ENCODE measurements around the gene HHAT. TPM values are rescaled to one million over a fixed set of nuclear protein-coding genes. Genes with fewer than 3 reads are reported as not detected.

The HHAT gene
- total RNA-seq, 1 donor from 2014 or later: 11.4 TPM

DNA sequence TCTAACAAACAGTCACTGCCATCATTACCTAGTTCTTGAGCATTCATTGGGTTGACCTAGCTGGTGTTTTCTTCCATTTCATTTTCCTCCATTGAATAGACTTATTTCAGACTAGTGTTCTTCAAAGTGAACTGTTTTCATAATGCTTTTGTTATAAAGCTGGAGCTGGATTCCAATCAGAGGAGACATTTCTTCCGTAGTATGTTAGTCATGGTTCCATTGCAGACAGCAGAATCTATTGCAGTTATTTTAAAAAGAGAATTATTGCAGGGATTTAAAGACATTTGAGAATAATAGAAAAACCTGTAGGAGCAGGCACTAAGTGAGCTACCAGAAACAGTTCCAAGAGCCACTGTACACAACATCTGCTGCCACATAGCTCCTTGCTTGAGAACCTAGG, 50.0 kb downstream of the HHAT start:
- Mint-ChIP-seq H3K4me3 (ENCODE audit: unreplicated experiment) (no peak overlapping the region), H3K9me3 (ENCODE audit: unreplicated experiment) (no peaks in the 10 kb centered on the region), H3K4me1 (ENCODE audit: low read depth, unreplicated experiment) (peaks cover 31% of the 10 kb centered on the region), H3K27ac (ENCODE audit: unreplicated experiment) (peak overlapping the region; percentile 38), H3K36me3 (ENCODE audit: low read depth, unreplicated experiment) (no peaks in the 10 kb centered on the region), H3K27me3 (ENCODE audit: low read depth, unreplicated experiment) (no peaks in the 10 kb centered on the region)
- Histone ChIP-seq H3K36me3 (ENCODE audit: insufficient read depth, low read length) (no peaks in the 10 kb centered on the region), H3K27me3 (ENCODE audit: insufficient read depth, low read length) (no peaks in the 10 kb centered on the region), H3K9ac (ENCODE audit: low read length) (no peak overlapping the region), H3K4me2 (ENCODE audit: low read length) (peak overlapping the region; percentile 20), H3K9me3 (ENCODE audit: insufficient read depth, low read depth, low read length) (no peaks in the 10 kb centered on the region), H3K4me1 (ENCODE audit: insufficient read depth, low read length) (peaks cover 36% of the 10 kb centered on the region), H2AFZ (ENCODE audit: low read depth, low read length) (peak overlapping the region; percentile 6), H3K4me3 (ENCODE audit: insufficient read depth, low read depth, low read length) (no peak overlapping the region), H3K79me2 (ENCODE audit: insufficient read depth, low read length) (no peaks in the 10 kb centered on the region), H3K27ac (ENCODE audit: low read depth, low read length) (peak overlapping the region; percentile 88), H4K20me1 (ENCODE audit: insufficient read depth, low read length) (no peaks in the 10 kb centered on the region)
- FAIRE-seq (peak; percentile 29), DNase-seq (ENCODE audit: low read depth) (peak; percentile 57)
- TF ChIP-seq, protein P1, sequence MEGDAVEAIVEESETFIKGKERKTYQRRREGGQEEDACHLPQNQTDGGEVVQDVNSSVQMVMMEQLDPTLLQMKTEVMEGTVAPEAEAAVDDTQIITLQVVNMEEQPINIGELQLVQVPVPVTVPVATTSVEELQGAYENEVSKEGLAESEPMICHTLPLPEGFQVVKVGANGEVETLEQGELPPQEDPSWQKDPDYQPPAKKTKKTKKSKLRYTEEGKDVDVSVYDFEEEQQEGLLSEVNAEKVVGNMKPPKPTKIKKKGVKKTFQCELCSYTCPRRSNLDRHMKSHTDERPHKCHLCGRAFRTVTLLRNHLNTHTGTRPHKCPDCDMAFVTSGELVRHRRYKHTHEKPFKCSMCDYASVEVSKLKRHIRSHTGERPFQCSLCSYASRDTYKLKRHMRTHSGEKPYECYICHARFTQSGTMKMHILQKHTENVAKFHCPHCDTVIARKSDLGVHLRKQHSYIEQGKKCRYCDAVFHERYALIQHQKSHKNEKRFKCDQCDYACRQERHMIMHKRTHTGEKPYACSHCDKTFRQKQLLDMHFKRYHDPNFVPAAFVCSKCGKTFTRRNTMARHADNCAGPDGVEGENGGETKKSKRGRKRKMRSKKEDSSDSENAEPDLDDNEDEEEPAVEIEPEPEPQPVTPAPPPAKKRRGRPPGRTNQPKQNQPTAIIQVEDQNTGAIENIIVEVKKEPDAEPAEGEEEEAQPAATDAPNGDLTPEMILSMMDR (IDR thresholded peaks at IDR 0.05; ENCODE audit: insufficient read depth, low read depth, low read length): no peak
- no peak for TF ChIP-seq EZH2 (IDR thresholded peaks at IDR 0.05; ENCODE audit: insufficient read depth, low read length)

DNA sequence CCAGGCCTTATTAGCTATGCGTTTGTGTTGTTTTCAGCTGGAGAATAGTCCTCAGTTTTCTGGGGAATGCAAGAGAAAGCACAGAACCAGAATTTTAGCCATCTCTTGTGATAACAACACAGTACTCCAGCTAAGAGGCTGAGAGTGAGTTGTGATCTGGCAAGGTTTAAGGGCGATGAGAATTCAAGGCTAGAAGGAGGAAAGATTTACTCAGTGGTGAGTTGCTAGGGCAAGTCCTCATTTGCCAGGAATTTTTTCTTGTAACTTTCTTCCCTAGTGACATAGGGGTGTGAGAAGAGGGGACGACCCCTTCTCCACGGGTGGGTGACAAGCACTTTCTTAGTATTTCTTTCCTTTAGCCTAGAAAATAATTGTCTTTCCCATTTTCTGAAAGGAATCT, 53.2 kb downstream of the HHAT start:
- Mint-ChIP-seq H3K9me3 (ENCODE audit: unreplicated experiment) (no peaks in the 10 kb centered on the region), H3K36me3 (ENCODE audit: low read depth, unreplicated experiment) (no peaks in the 10 kb centered on the region), H3K4me1 (ENCODE audit: low read depth, unreplicated experiment) (peaks cover 38% of the 10 kb centered on the region), H3K4me3 (ENCODE audit: unreplicated experiment) (no peak overlapping the region), H3K27me3 (ENCODE audit: low read depth, unreplicated experiment) (no peaks in the 10 kb centered on the region), H3K27ac (ENCODE audit: unreplicated experiment) (no peak overlapping the region)
- no peaks in the 10 kb centered on the region for H3K9me3 ChIP-seq (ENCODE audit: insufficient read depth, low read depth, low read length)
- no peak overlapping the region for H2AFZ ChIP-seq (ENCODE audit: low read depth, low read length)
- H3K4me3 ChIP-seq (ENCODE audit: insufficient read depth, low read depth, low read length): no peak overlapping the region
- no peak overlapping the region for H3K4me2 ChIP-seq (ENCODE audit: low read length)
- FAIRE-seq: no peak
- DNase-seq (ENCODE audit: low read depth): no peak
- no peak for TF ChIP-seq EZH2 (IDR thresholded peaks at IDR 0.05; ENCODE audit: insufficient read depth, low read length)
- TF ChIP-seq, protein P1 (IDR thresholded peaks at IDR 0.05; ENCODE audit: insufficient read depth, low read depth, low read length): no peak
- H3K27ac ChIP-seq (ENCODE audit: low read depth, low read length): no peak overlapping the region
- no peaks in the 10 kb centered on the region for H3K79me2 ChIP-seq (ENCODE audit: insufficient read depth, low read length)
- H4K20me1 ChIP-seq (ENCODE audit: insufficient read depth, low read length): no peaks in the 10 kb centered on the region
- H3K27me3 ChIP-seq (ENCODE audit: insufficient read depth, low read length): no peaks in the 10 kb centered on the region
- no peak overlapping the region for H3K9ac ChIP-seq (ENCODE audit: low read length)
- peaks cover 40% of the 10 kb centered on the region for H3K4me1 ChIP-seq (ENCODE audit: insufficient read depth, low read length)
- H3K36me3 ChIP-seq (ENCODE audit: insufficient read depth, low read length): no peaks in the 10 kb centered on the region

DNA sequence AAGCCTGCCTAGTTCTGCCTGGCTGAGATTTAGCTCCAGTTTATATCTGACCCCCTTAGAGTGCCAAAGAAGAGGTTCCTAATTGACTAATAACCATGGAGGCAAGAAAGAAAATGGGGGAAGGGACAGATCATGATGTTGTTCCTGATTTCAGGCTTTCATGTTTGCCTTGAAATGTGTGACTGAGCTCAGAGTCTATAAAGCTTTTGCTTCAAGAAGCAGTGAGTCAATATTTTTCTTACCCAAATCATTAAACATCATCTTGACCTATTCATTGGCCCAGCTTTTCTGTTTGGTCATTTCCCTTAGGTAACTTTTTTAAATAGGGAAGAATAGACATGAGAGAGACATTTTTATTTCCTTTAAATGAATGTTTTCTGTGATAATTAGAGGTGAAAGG, 55.9 kb downstream of the HHAT start:
- H3K27ac Mint-ChIP-seq (ENCODE audit: unreplicated experiment): no peak overlapping the region
- H4K20me1 ChIP-seq (ENCODE audit: insufficient read depth, low read length): no peaks in the 10 kb centered on the region
- H3K4me3 ChIP-seq (ENCODE audit: insufficient read depth, low read depth, low read length): no peak overlapping the region
- H3K4me2 ChIP-seq (ENCODE audit: low read length): peak overlapping the region; percentile 50
- no peak overlapping the region for H3K9ac ChIP-seq (ENCODE audit: low read length)
- H3K27me3 Mint-ChIP-seq (ENCODE audit: low read depth, unreplicated experiment): no peaks in the 10 kb centered on the region
- no peaks in the 10 kb centered on the region for H3K36me3 ChIP-seq (ENCODE audit: insufficient read depth, low read length)
- H3K4me3 Mint-ChIP-seq (ENCODE audit: unreplicated experiment): no peak overlapping the region
- peaks cover 16% of the 10 kb centered on the region for H3K4me1 ChIP-seq (ENCODE audit: insufficient read depth, low read length)
- H3K36me3 Mint-ChIP-seq (ENCODE audit: low read depth, unreplicated experiment): peaks cover 5% of the 10 kb centered on the region
- H3K9me3 Mint-ChIP-seq (ENCODE audit: unreplicated experiment): no peaks in the 10 kb centered on the region
- DNase-seq (ENCODE audit: low read depth) (peak; percentile 73), FAIRE-seq (no peak)
- peak overlapping the region; percentile 35 for H2AFZ ChIP-seq (ENCODE audit: low read depth, low read length)
- no peaks in the 10 kb centered on the region for H3K9me3 ChIP-seq (ENCODE audit: insufficient read depth, low read depth, low read length)
- TF ChIP-seq EZH2 (IDR thresholded peaks at IDR 0.05; ENCODE audit: insufficient read depth, low read length): no peak
- TF ChIP-seq, protein P1 (IDR thresholded peaks at IDR 0.05; ENCODE audit: insufficient read depth, low read depth, low read length): no peak
- H3K79me2 ChIP-seq (ENCODE audit: insufficient read depth, low read length): no peaks in the 10 kb centered on the region
- peak overlapping the region; percentile 10 for H3K27ac ChIP-seq (ENCODE audit: low read depth, low read length)
- no peaks in the 10 kb centered on the region for H3K27me3 ChIP-seq (ENCODE audit: insufficient read depth, low read length)
- peaks cover 16% of the 10 kb centered on the region for H3K4me1 Mint-ChIP-seq (ENCODE audit: low read depth, unreplicated experiment)
